SK-N-SH (cell line): ENCODE results near the gene JAG2. TPM values are rescaled to one million over a fixed set of nuclear protein-coding genes. Genes with fewer than 3 reads are reported as not detected.

Experiments
- CTCF ChIA-PET: fragments of 300-600, 350-600 bp; formaldehyde crosslinking; extraction: SDS; loops from one replicate; lab custom pipeline; 2021; lab: Yijun Ruan, JAX
- POLR2A ChIA-PET: fragments of 350-600 bp; sonication (Branson Sonifier 250); formaldehyde crosslinking; extraction: SDS; loops from one replicate; lab custom pipeline; 2020; ENCODE audit warnings: antibody characterized with exemption, inconsistent platforms; lab: Yijun Ruan, JAX
- DNase-seq: peaks from one replicate; pipeline ENCODE4 v3.0.0; 2012
- H2AFZ ChIP-seq: fragments of 200-600 bp; sonication (generic); 2 replicates; pipeline ENCODE4 v1.8.1; 2016; ENCODE audit warnings: antibody characterized with exemption, mild to moderate bottlenecking, low read depth
- H3F3A ChIP-seq: fragments of 200-600 bp; sonication (generic); replicated peaks from 2 replicates; pipeline ENCODE3; 2016; ENCODE audit warnings: antibody characterized with exemption, mild to moderate bottlenecking; ENCODE audit not compliant: insufficient read depth
- H3K27ac ChIP-seq, 2 experiments: fragments of 200-500 bp in 1 of 2; fragments of 200-600 bp in 1 of 2; sonication (Bioruptor generic) in 1 of 2; sonication (generic), shearing (Covaris generic) in 1 of 2; 2 replicates each; pipeline versions ENCODE4 v1.5.1 to v1.6.1; 2014 to 2016; ENCODE audit warnings: low read depth in 2 of 2, inconsistent platforms in 1 of 2, low read length in 1 of 2, mild to moderate bottlenecking in 1 of 2, mixed read lengths in 1 of 2
- H3K27me3 ChIP-seq: fragments of 200-600 bp; sonication (generic), shearing (Covaris generic); 2 replicates; pipeline ENCODE4 v1.6.1; 2016; ENCODE audit warnings: mixed run types; ENCODE audit not compliant: insufficient read depth
- H3K36me3 ChIP-seq, 2 experiments: fragments of 200-500 bp in 1 of 2; fragments of 200-600 bp in 1 of 2; sonication (Bioruptor generic) in 1 of 2; sonication (generic) in 1 of 2; replicated peaks in 1 of 2; 2 replicates each; pipeline versions ENCODE3 to v1.5.1; 2014 to 2016; ENCODE audit warnings: low read length in 1 of 2, mild to moderate bottlenecking in 1 of 2; ENCODE audit not compliant: insufficient read depth in 2 of 2, control insufficient read depth in 1 of 2
- H3K4me1 ChIP-seq, 2 experiments: fragments of 200-500 bp in 1 of 2; fragments of 200-600 bp in 1 of 2; sonication (Bioruptor generic) in 1 of 2; sonication (generic), shearing (Covaris generic) in 1 of 2; 2 replicates each; pipeline versions ENCODE4 v1.5.1 to v1.6.1; 2014 to 2016; ENCODE audit warnings: low read depth in 1 of 2, low read length in 1 of 2, mixed run types in 1 of 2; ENCODE audit not compliant: insufficient read depth in 2 of 2, control insufficient read depth in 1 of 2
- H3K4me2 ChIP-seq: fragments of 200-600 bp; sonication (generic), shearing (Covaris generic); 2 replicates; pipeline ENCODE4 v1.6.1; 2017; ENCODE audit warnings: mixed run types
- H3K4me3 ChIP-seq, 2 experiments: fragments of 200-500 bp in 1 of 2; fragments of 200-600 bp in 1 of 2; sonication (Bioruptor generic) in 1 of 2; sonication (generic), shearing (Covaris generic) in 1 of 2; 2 replicates each; pipeline versions ENCODE4 v1.5.1 to v1.8.1; 2014 to 2016; ENCODE audit warnings: low read depth in 2 of 2, inconsistent platforms in 1 of 2, low read length in 1 of 2, mild to moderate bottlenecking in 1 of 2, mixed read lengths in 1 of 2, moderate library complexity in 1 of 2
- H3K79me2 ChIP-seq: fragments of 200-600 bp; sonication (generic); 2 replicates; pipeline ENCODE4 v1.8.1; 2017; ENCODE audit warnings: mild to moderate bottlenecking; ENCODE audit not compliant: insufficient read depth
- H3K9ac ChIP-seq: fragments of 200-600 bp; sonication (generic); 2 replicates; pipeline ENCODE4 v1.6.1; 2017; ENCODE audit warnings: mixed run types
- H3K9me2 ChIP-seq: fragments of 200-600 bp; sonication (generic); 2 replicates; pipeline ENCODE4 v1.6.1; 2017; ENCODE audit warnings: mixed run types
- H3K9me3 ChIP-seq: fragments of 200-600 bp; sonication (generic); 2 replicates; pipeline ENCODE4 v1.6.1; 2017; ENCODE audit warnings: mixed run types, mild to moderate bottlenecking, moderate library complexity
- H4K20me1 ChIP-seq: fragments of 200-600 bp; sonication (generic); 2 replicates; pipeline ENCODE4 v1.6.1; 2017; ENCODE audit warnings: mild to moderate bottlenecking, mixed run types; ENCODE audit not compliant: insufficient read depth
- GATA2 ChIP-seq: sonication (generic); formaldehyde crosslinking; IDR thresholded peaks from 2 replicates; pipeline ENCODE4 v1.5.0; 2020; ENCODE audit warnings: mild to moderate bottlenecking, missing genetic modification reagents
- MAX ChIP-seq: IDR thresholded peaks from 2 replicates; pipeline ENCODE4 v1.4.0; 2012; ENCODE audit warnings: low read depth
- NFIC ChIP-seq: IDR thresholded peaks from 2 replicates; pipeline ENCODE4 v1.4.0; 2012; ENCODE audit warnings: borderline replicate concordance
- NRF1 ChIP-seq: IDR thresholded peaks from 2 replicates; pipeline ENCODE4 v1.6.1; 2012; ENCODE audit warnings: low read depth, mild to moderate bottlenecking, low read length
- RAD21 ChIP-seq: IDR thresholded peaks from 2 replicates; pipeline ENCODE4 v1.6.1; 2012; ENCODE audit warnings: mild to moderate bottlenecking, low read length
- REST ChIP-seq: IDR thresholded peaks from 2 replicates; pipeline ENCODE4 v1.6.1; 2012; ENCODE audit warnings: mild to moderate bottlenecking, low read depth, low read length, moderate library complexity
- SIN3A ChIP-seq: IDR thresholded peaks from 2 replicates; pipeline ENCODE4 v1.6.1; 2012; ENCODE audit warnings: low read depth, mild to moderate bottlenecking, low read length, moderate library complexity, borderline replicate concordance
- TEAD4 ChIP-seq: IDR thresholded peaks from 2 replicates; pipeline ENCODE4 v1.4.0; 2012; ENCODE audit warnings: mild to moderate bottlenecking, borderline replicate concordance; ENCODE audit not compliant: insufficient read depth
- WGBS: methylation state at CpG from one replicate; pipeline ENCODE4 v1.1.6; 2017; ENCODE audit warnings: low lambda C conversion rate; 5-methylcytosine and 5-hydroxymethylcytosine counted together
- polyA plus RNA-seq, 3 experiments: library from polyadenylated mRNA; depleted of rRNA; stranded (reverse); fragments of >200 nt; gene quantifications; 2 replicates each; pipeline ENCODE4 v1.2.3, GENCODE V29; 2012

JAG2 gene
- polyA plus RNA-seq, 1 of the 3 experiments (the other 2 are of a cell fraction): 1.7 TPM

GRCh38 chr14:105159344-105159743, 9.2 kb downstream of the JAG2 start (continued):
- TF ChIP-seq REST (no peak), GATA2 (no peak)

GRCh38 chr14:105158794-105159193, 9.8 kb downstream of the JAG2 start:
- POLR2A ChIA-PET: no interaction called here
- H3K4me3 ChIP-seq: no peak overlapping the region
- no peak for TF ChIP-seq REST
- no peak for TF ChIP-seq RAD21
- TF ChIP-seq NRF1: no peak
- no peak for TF ChIP-seq MAX
- no peak for TF ChIP-seq SIN3A
- no peak for TF ChIP-seq NFIC
- DNase-seq: no peak
- H3F3A ChIP-seq: no peaks in the 10 kb centered on the region
- no peak overlapping the region for H2AFZ ChIP-seq
- H3K79me2 ChIP-seq: no peaks in the 10 kb centered on the region
- H3K4me1 ChIP-seq: no peaks in the 10 kb centered on the region
- CTCF ChIA-PET: interaction anchor here (0.9 to 1.3 kb wide), 4 partner anchors 10 to 108 kb away, joined by 3 to 6 read pairs (median 4); partner anchors contain the start of gene JAG2
- no peak overlapping the region for H3K9ac ChIP-seq
- H3K4me2 ChIP-seq: no peak overlapping the region
- no peaks in the 10 kb centered on the region for H4K20me1 ChIP-seq
- no peaks in the 10 kb centered on the region for H3K36me3 ChIP-seq
- H3K27me3 ChIP-seq: no peaks in the 10 kb centered on the region
- H3K9me3 ChIP-seq: no peaks in the 10 kb centered on the region
- no peak overlapping the region for H3K27ac ChIP-seq
- 77% methylated on average over 10 of the region's 12 CpGs for WGBS
- no peaks in the 10 kb centered on the region for H3K9me2 ChIP-seq

GRCh38 chr14:105157872-105158271, 10.7 kb downstream of the JAG2 start:
- Histone ChIP-seq H3K79me2 (no peaks in the 10 kb centered on the region), H3K4me2 (no peak overlapping the region), H3K4me1 (no peaks in the 10 kb centered on the region), H3K36me3 (no peaks in the 10 kb centered on the region), H3K4me3 (no peak overlapping the region), H2AFZ (no peak overlapping the region), H4K20me1 (no peaks in the 10 kb centered on the region), H3K9ac (no peak overlapping the region), H3K9me2 (no peaks in the 10 kb centered on the region), H3F3A (no peaks in the 10 kb centered on the region), H3K9me3 (no peaks in the 10 kb centered on the region), H3K27me3 (no peaks in the 10 kb centered on the region), H3K27ac (no peak overlapping the region)
- WGBS: 80% methylated on average over 6 of the region's 15 CpGs
- ChIA-PET POLR2A (no interaction called here), CTCF (interaction anchor here (1.1 kb wide), 1 partner anchor 107 kb away, joined by 3 read pairs; no protein-coding TSS in a partner anchor)
- TF ChIP-seq TEAD4: no peak
- DNase-seq: no peak
